CD4-positive, alpha-beta T cell treated with Interleukin-2 at 100 ng/mL for 4 hours (primary cell): ENCODE measurements around the gene PAK1IP1.
"Not testable (repeated sequence)": the region's sequence is repeated elsewhere in the genome, so short reads cannot be mapped to it uniquely, and the experiment has no call there.

ENCODE experiments used
- DNase-seq: peaks from one replicate; pipeline ENCODE4 v3.0.0-alpha.2; 2020; ENCODE audit warnings: low spot score

Gene PAK1IP1

DNA sequence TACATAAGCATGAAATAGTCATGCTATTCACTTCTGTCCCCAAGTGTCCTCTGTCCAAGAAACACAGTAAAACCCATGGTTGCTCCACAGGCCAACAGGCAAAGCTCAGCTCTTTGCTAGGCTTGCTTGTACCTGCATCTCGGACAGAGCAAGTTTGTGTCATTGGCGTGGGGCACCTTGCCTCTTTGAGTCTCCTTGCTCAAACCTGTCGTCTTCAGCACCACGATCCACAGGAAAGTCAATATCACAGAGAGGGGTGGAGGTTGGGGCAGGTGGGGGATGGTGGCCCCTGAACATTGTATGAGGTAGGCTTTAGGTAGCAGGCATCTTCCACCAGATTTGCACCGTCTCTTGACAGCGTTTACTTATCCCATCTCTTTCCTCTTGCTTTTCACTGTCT is 48.7 kb downstream of the PAK1IP1 start:
- DNase-seq = no peak

DNA sequence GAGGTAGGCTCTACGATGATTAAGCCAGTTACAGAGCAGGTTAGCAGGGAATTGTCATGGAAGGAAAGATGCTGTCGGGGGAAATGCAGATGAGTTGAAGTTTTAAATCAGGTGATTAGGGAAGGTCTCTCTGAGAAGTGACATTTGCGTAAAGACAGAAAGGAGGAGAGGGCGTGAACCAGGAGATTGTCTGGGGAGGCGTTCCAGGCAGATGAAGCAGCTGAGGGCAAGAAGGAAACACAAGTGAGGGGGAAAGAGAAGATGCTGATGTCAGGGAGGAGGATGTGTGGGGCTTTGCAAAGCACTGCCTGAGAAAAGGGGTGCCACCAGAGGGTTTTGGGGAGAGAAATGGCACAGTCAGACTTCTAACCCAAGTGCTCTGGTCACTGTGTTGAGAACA is 50.3 kb downstream of the PAK1IP1 start:
- DNase-seq = no peak

DNA sequence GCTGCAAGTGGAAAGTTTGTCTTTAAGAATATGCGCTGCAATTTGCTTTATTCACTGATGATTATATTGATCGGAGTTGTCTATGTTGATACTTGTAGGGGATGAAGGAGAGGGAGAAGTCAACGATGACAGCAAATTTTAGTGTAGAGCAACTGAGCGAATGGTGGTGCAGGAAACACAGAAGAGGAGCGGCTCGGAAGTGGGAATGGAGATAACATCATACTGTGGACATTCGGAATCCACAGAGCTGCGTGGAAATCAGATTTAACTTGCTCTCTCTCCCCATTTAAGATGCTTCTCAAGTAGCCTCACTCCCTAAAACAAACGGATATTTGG is 52.1 kb downstream of the PAK1IP1 start:
- no peak for DNase-seq

DNA sequence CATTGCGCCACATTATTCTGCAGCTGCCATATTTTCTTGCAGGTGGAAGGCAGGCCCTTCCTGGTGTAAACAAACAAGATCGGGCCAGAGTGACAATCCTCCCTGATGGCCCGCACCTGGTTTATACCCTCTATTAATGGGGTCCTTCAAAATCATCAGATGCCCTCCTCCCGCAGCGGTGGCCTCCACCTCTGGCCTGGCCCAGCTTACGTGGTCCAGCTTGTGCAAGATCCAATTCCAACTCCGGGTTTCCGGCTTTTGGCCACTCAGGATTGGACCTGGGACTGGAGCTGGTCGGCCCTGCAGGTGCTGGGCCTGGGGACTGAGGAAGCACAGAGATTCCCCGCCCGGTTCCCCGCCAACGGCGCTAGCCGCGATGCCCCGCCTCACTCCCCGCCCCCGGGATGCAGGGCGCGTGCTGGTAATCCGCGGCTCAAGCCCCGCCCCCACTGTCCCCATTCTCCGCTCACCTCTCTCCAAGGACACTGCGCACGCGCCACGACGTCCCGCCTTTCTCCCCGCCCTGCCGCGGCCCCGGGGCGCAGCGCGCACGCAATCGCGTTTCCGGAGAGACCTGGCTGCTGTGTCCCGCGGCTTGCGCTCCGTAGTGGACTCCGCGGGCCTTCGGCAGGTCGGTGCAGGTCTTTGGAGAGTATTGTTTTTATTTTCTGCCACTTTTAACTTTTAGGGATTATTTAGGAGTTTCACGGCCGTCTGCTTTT is 52.6 kb downstream of the PAK1IP1 start, which contains the start of gene TMEM14B:
Gene TMEM14B (plus strand): TSS at position 555 of the 722 bp plus-strand sequence. CDS start 1,441 bp downstream, outside the sequence.
- DNase-seq = peak; percentile 99

DNA sequence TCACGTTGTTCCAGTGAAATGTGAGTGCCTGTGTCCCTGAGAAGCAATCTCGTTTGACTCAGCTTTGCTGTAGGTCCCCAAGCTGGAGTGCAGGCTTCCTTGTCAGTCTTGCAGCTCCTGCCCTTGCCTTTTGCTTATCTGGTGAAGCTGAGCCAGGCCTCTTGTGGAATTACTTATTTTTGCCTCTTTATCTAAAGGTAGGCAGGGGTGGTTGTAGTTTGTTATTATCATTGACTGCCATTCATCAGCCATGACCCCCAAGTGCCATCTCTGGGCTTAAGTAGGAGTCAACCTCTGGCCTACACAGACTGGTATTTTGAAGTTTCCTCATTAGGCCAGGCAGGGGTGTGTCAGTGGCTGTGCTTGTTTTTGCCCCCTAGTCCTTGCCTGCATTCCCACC is 55.0 kb downstream of the PAK1IP1 start:
- no peak for DNase-seq

DNA sequence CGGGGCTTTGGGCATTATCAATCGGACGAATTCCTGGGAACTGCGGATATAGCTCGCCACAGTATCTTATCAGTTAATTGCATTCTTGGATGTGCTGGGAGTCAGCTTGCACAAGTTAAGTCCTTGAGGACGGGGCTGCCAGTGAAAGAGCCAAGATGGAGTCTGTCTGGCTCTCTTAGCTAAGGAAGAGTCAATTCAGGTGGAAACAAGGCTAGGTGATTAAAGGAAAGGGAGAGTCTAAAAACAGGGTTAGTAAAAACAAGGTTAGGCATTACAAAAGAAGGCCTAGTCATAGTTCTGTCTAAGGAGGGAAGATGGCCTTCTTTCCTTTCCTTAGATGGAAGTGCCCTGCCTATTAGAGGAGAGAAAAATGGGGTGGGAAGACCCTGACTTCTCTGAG is 55.8 kb downstream of the PAK1IP1 start:
- DNase-seq = not testable (repeated sequence)

DNA sequence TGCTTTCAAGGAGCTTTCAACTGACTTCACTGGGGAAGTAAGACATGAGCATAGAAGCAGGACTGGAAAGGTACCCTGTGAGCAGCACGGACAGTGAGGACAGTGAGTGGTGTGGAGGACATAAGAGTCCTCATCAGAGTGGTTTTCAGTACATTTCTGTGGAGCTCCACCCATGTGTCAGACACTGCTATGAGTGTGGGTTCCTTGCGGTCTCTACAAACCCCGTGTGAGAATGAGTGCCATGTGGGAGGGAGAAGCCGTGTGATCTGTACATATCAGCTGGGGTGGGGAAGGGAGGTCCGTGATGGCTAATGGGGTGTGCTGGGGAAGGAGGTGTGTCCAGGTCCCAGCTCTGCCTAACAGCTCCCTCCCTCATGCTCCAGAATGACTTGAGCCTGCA is 57.0 kb downstream of the PAK1IP1 start:
- DNase-seq = peak; percentile 30

DNA sequence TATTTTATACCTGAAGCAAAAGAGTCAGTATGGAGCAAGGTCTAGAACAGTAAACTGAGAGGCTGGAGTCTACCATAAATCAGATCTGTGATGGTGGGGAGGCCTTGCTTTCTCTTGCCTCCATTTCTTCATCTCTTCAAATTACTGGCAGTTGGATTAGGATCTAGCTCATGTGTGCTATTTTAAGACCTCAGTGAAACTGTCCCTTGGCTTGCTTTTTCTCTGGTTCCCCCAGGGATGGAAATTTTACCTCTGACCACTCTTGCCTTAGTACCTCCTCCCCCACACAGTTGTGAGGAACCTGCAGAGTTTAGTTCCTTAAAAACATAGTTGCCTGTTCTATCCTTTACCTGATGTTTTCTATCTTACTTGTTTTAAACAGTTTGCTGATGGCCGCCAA is 61.3 kb downstream of the PAK1IP1 start:
- no peak for DNase-seq
